ENCODE results near the gene CCDC169. TPM values are rescaled to one million over a fixed set of nuclear protein-coding genes. Genes with fewer than 3 reads are reported as not detected.
"Not testable (repeated sequence)": the region's sequence is repeated elsewhere in the genome, so short reads cannot be mapped to it uniquely, and the experiment has no call there.

CCDC169 gene
- total RNA-seq, 1 experiment from 2014 or later = not detected

- no peaks in the 10 kb centered on the region for H4K20me1 ChIP-seq (ENCODE audit: insufficient read depth)
- TF ChIP-seq, protein P1, sequence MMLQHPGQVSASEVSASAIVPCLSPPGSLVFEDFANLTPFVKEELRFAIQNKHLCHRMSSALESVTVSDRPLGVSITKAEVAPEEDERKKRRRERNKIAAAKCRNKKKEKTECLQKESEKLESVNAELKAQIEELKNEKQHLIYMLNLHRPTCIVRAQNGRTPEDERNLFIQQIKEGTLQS (IDR thresholded peaks at IDR 0.05) = no peak
- ATAC-seq (no peak), DNase-seq (ENCODE audit: low read depth, low spot score) (no peak)
- BruUV-seq (replicated peaks) = no TSS peak
- no peak overlapping the region for H3K9ac ChIP-seq (ENCODE audit: low read length)
- ChIA-PET CTCF (no interaction called here), RAD21 (ENCODE audit: low non-redundant PET in 1 of 2, low total read pairs in 2 of 2, uncharacterized antibody in 2 of 2, unreplicated experiment in 2 of 2) (no interaction called here), POLR2A (no interaction called here)
- no peak overlapping the region for H2AFZ ChIP-seq (ENCODE audit: low read depth, low read length, poor library complexity, severe bottlenecking)
- no peaks in the 10 kb centered on the region for H3K4me1 ChIP-seq (ENCODE audit: control insufficient read depth in 1 of 2, insufficient read depth in 2 of 2, low read length in 2 of 2)
- intact Hi-C loops (cut with micrococcal nuclease) = no loop called here
- peaks cover 0 to 15% of the 10 kb centered on the region in 2 experiments; a peak in 1 of 4 replicates for H3K9me3 ChIP-seq (ENCODE audit: control insufficient read depth in 1 of 2, insufficient read depth in 1 of 2, low read depth in 1 of 2, low read length in 2 of 2)
- no peak overlapping the region for H3K4me2 ChIP-seq (ENCODE audit: low read length)
- H3K36me3 ChIP-seq (ENCODE audit: control insufficient read depth in 1 of 2, insufficient read depth in 2 of 2, low read length in 2 of 2) = no peaks in the 10 kb centered on the region
- H3K79me2 ChIP-seq (ENCODE audit: insufficient read depth, low read length) = no peaks in the 10 kb centered on the region
- no peaks in the 10 kb centered on the region for H3K27me3 ChIP-seq (ENCODE audit: insufficient read depth, low read length)
- H3K9me2 ChIP-seq (ENCODE audit: insufficient read depth) = no peaks in the 10 kb centered on the region
- no peak overlapping the region for H3K4me3 ChIP-seq (replicated peaks in 1 of 2; ENCODE audit: low read depth in 1 of 2, low read length in 2 of 2)
- no peak overlapping the region for H3K27ac ChIP-seq (ENCODE audit: low read depth, low read length)
These were observed 31.2 kb upstream of the CCDC169 start for GRCh38 chr13:36328821-36329220.

- Histone ChIP-seq H3K4me2 (ENCODE audit: low read length) (no peak overlapping the region), H3K4me1 (ENCODE audit: control insufficient read depth in 1 of 2, insufficient read depth in 2 of 2, low read length in 2 of 2) (no peaks in the 10 kb centered on the region), H3K9me3 (ENCODE audit: control insufficient read depth in 1 of 2, insufficient read depth in 1 of 2, low read depth in 1 of 2, low read length in 2 of 2) (peaks cover 0 to 8% of the 10 kb centered on the region in 2 experiments; a peak in 1 of 4 replicates), H3K36me3 (ENCODE audit: control insufficient read depth in 1 of 2, insufficient read depth in 2 of 2, low read length in 2 of 2) (no peaks in the 10 kb centered on the region), H4K20me1 (ENCODE audit: insufficient read depth) (no peaks in the 10 kb centered on the region), H3K79me2 (ENCODE audit: insufficient read depth, low read length) (no peaks in the 10 kb centered on the region), H3K4me3 (replicated peaks in 1 of 2; ENCODE audit: low read depth in 1 of 2, low read length in 2 of 2) (no peak overlapping the region), H2AFZ (ENCODE audit: low read depth, low read length, poor library complexity, severe bottlenecking) (no peak overlapping the region), H3K9me2 (ENCODE audit: insufficient read depth) (no peaks in the 10 kb centered on the region), H3K27me3 (ENCODE audit: insufficient read depth, low read length) (no peaks in the 10 kb centered on the region), H3K9ac (ENCODE audit: low read length) (no peak overlapping the region), H3K27ac (ENCODE audit: low read depth, low read length) (no peak overlapping the region)
- BruUV-seq (replicated peaks) = no TSS peak
- ChIA-PET RAD21 (ENCODE audit: low non-redundant PET in 1 of 2, low total read pairs in 2 of 2, uncharacterized antibody in 2 of 2, unreplicated experiment in 2 of 2) (no interaction called here), CTCF (no interaction called here), POLR2A (no interaction called here)
- intact Hi-C loops (cut with micrococcal nuclease) = no loop called here
- DNase-seq (ENCODE audit: low read depth, low spot score) = no peak
- ATAC-seq = no peak
- TF ChIP-seq ZNF274 (IDR thresholded peaks at IDR 0.05; ENCODE audit: low read depth, low read length) (no peak), POLR2AphosphoS5 (IDR thresholded peaks at IDR 0.05; ENCODE audit: low read depth, low read length) (no peak), SP1 (IDR thresholded peaks at IDR 0.05; ENCODE audit: low read depth) (no peak), JUND (IDR thresholded peaks at IDR 0.05) (no peak), EZH2 (IDR thresholded peaks at IDR 0.05) (no peak), YY1 (IDR thresholded peaks at IDR 0.05; ENCODE audit: extremely low read depth, insufficient replicate concordance, low read depth, low read length) (no peak)
- TF ChIP-seq, protein P2, sequence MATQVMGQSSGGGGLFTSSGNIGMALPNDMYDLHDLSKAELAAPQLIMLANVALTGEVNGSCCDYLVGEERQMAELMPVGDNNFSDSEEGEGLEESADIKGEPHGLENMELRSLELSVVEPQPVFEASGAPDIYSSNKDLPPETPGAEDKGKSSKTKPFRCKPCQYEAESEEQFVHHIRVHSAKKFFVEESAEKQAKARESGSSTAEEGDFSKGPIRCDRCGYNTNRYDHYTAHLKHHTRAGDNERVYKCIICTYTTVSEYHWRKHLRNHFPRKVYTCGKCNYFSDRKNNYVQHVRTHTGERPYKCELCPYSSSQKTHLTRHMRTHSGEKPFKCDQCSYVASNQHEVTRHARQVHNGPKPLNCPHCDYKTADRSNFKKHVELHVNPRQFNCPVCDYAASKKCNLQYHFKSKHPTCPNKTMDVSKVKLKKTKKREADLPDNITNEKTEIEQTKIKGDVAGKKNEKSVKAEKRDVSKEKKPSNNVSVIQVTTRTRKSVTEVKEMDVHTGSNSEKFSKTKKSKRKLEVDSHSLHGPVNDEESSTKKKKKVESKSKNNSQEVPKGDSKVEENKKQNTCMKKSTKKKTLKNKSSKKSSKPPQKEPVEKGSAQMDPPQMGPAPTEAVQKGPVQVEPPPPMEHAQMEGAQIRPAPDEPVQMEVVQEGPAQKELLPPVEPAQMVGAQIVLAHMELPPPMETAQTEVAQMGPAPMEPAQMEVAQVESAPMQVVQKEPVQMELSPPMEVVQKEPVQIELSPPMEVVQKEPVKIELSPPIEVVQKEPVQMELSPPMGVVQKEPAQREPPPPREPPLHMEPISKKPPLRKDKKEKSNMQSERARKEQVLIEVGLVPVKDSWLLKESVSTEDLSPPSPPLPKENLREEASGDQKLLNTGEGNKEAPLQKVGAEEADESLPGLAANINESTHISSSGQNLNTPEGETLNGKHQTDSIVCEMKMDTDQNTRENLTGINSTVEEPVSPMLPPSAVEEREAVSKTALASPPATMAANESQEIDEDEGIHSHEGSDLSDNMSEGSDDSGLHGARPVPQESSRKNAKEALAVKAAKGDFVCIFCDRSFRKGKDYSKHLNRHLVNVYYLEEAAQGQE (IDR thresholded peaks at IDR 0.05; ENCODE audit: low read depth) = no peak
These were observed 28.3 kb upstream of the CCDC169 start for GRCh38 chr13:36325912-36326311.

GRCh38 chr13:36324881-36325280 lies 27.3 kb upstream of the CCDC169 start:
- intact Hi-C loops (cut with micrococcal nuclease); RAD21 ChIA-PET (ENCODE audit: low non-redundant PET in 1 of 2, low total read pairs in 2 of 2, uncharacterized antibody in 2 of 2, unreplicated experiment in 2 of 2); H3K9me2 ChIP-seq (ENCODE audit: insufficient read depth); H3K4me2 ChIP-seq (ENCODE audit: low read length); H2AFZ ChIP-seq (ENCODE audit: low read depth, low read length, poor library complexity, severe bottlenecking); ATAC-seq; H3K9ac ChIP-seq (ENCODE audit: low read length); H3K9me3 ChIP-seq (ENCODE audit: control insufficient read depth in 1 of 2, insufficient read depth in 1 of 2, low read depth in 1 of 2, low read length in 2 of 2); DNase-seq (ENCODE audit: low read depth, low spot score); H3K4me1 ChIP-seq (ENCODE audit: control insufficient read depth in 1 of 2, insufficient read depth in 2 of 2, low read length in 2 of 2); H4K20me1 ChIP-seq (ENCODE audit: insufficient read depth); POLR2A ChIA-PET; BruUV-seq (replicated peaks); H3K36me3 ChIP-seq (ENCODE audit: control insufficient read depth in 1 of 2, insufficient read depth in 2 of 2, low read length in 2 of 2); H3K27me3 ChIP-seq (ENCODE audit: insufficient read depth, low read length); H3K27ac ChIP-seq (ENCODE audit: low read depth, low read length); H3K4me3 ChIP-seq (replicated peaks in 1 of 2; ENCODE audit: low read depth in 1 of 2, low read length in 2 of 2); H3K79me2 ChIP-seq (ENCODE audit: insufficient read depth, low read length); CTCF ChIA-PET: not testable (repeated sequence)
